Activated effector memory CD4-positive, alpha-beta T cell treated with Interleukin-2 at 50 U/mL for 16 hours (primary cell): ENCODE measurements around the gene TUBA1C.
A peak's percentile ranks its signal among the peaks of the same experiment; 100 is the strongest.
"Not testable (repeated sequence)": the region's sequence is repeated elsewhere in the genome, so short reads cannot be mapped to it uniquely, and the experiment has no call there.

ENCODE experiments used
- DNase-seq: peaks from one replicate; pipeline ENCODE4 v3.0.0-alpha.2; 2020

TUBA1C gene

GRCh38 chr12:49255857-49256637 lies 8.8 kb upstream of the TUBA1C start:
- DNase-seq = no peak

GRCh38 chr12:49257508-49258184 lies 7.2 kb upstream of the TUBA1C start:
- DNase-seq = not testable (repeated sequence)

- no peak for DNase-seq
Observed at GRCh38 chr12:49259452-49259851, 5.4 kb upstream of the TUBA1C start.

GRCh38 chr12:49260166-49260565 lies 4.7 kb upstream of the TUBA1C start:
- DNase-seq = no peak

GRCh38 chr12:49260571-49261363 lies 4.1 kb upstream of the TUBA1C start:
- no peak for DNase-seq

GRCh38 chr12:49261721-49262120 lies 3.2 kb upstream of the TUBA1C start:
- no peak for DNase-seq

- no peak for DNase-seq
Observed at GRCh38 chr12:49263400-49263763, 1.5 kb upstream of the TUBA1C start.

GRCh38 chr12:49264466-49264872 lies 413 bp upstream of the TUBA1C start:
- DNase-seq = peak; percentile 32

- not testable (repeated sequence) for DNase-seq
Observed at GRCh38 chr12:49269191-49269590, 4.3 kb downstream of the TUBA1C start.

GRCh38 chr12:49272790-49273725 lies 8.2 kb downstream of the TUBA1C start:
- DNase-seq = no peak

GRCh38 chr12:49273726-49274395 lies 9.0 kb downstream of the TUBA1C start:
- DNase-seq = no peak

GRCh38 chr12:49274396-49275069 lies 9.7 kb downstream of the TUBA1C start:
- no peak for DNase-seq

- no peak for DNase-seq
Observed at GRCh38 chr12:49276304-49277290, 11.7 kb downstream of the TUBA1C start.

GRCh38 chr12:49277466-49277865 lies 12.6 kb downstream of the TUBA1C start:
- no peak for DNase-seq

GRCh38 chr12:49279706-49280159 lies 14.9 kb downstream of the TUBA1C start:
- no peak for DNase-seq

GRCh38 chr12:49280545-49280944 lies 15.7 kb downstream of the TUBA1C start:
- DNase-seq = not testable (repeated sequence)

- DNase-seq = no peak
Observed at GRCh38 chr12:49282302-49282701, 17.4 kb downstream of the TUBA1C start.

GRCh38 chr12:49282740-49283375 lies 18.0 kb downstream of the TUBA1C start:
- not testable (repeated sequence) for DNase-seq
